ENCODE results near the gene TBC1D8. TPM values are rescaled to one million over a fixed set of nuclear protein-coding genes. Genes with fewer than 3 reads are reported as not detected.

TBC1D8 gene
- polyA plus RNA-seq, 3 donors: 16.1 to 78.0 (median 22.4) TPM

DNA sequence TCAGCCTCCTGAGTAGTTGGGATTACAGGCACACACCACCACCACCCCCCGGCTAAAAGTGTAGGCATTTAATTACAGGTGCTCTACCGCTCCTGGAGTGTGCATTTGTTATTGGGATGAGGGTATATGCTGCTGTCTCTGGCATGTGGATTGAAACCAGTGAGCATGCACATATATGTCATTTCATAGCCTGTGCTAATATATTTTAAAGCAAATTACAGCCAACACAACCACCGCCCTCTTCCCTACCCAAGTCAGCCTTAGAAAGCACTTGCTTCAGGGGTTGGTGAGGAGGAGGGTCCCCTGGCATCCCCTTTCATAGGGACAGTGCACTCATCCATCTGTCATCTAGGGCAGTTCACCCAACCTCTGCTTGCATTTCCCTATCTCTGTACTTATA lies 10.5 kb upstream of the TBC1D8 start:
- H3K9me3 Mint-ChIP-seq: peaks cover 0 to 4% (median 0%) of the 10 kb centered on the region in 7 donors

DNA sequence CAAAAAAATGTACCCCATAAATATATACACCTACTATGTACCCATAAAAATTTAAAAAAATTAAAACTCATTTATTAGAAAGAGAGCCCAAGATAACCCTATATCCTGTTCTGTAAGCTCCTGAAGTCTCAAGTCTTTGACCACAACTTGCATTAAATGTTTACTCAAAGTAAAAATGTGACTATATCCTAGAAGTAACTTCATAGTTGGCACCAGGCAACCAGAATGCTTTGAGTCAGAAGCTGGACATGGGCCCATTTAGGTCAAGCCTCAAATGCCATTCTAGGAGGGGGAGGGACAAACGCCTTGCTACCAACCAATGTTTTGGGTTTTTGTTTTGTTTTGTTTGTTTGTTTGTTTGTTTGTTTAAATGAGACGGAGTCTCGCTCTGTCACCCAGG lies 9.3 kb upstream of the TBC1D8 start:
- TF ChIP-seq, protein P1, sequence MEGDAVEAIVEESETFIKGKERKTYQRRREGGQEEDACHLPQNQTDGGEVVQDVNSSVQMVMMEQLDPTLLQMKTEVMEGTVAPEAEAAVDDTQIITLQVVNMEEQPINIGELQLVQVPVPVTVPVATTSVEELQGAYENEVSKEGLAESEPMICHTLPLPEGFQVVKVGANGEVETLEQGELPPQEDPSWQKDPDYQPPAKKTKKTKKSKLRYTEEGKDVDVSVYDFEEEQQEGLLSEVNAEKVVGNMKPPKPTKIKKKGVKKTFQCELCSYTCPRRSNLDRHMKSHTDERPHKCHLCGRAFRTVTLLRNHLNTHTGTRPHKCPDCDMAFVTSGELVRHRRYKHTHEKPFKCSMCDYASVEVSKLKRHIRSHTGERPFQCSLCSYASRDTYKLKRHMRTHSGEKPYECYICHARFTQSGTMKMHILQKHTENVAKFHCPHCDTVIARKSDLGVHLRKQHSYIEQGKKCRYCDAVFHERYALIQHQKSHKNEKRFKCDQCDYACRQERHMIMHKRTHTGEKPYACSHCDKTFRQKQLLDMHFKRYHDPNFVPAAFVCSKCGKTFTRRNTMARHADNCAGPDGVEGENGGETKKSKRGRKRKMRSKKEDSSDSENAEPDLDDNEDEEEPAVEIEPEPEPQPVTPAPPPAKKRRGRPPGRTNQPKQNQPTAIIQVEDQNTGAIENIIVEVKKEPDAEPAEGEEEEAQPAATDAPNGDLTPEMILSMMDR (IDR thresholded peaks at IDR 0.05): no peak
- no peak for DNase-seq
- H3K9me3 ChIP-seq (replicated peaks in 1 of 2; ENCODE audit: control insufficient read depth in 1 of 2, insufficient read depth in 1 of 2, low read length in 2 of 2): no peaks in the 10 kb centered on the region
- H3K9me3 Mint-ChIP-seq: peaks cover 0 to 4% (median 0%) of the 10 kb centered on the region in 7 donors
- peaks cover 13% of the 10 kb centered on the region for H3K4me1 Mint-ChIP-seq
- H3K4me2 ChIP-seq (replicated peaks; ENCODE audit: extremely low read depth, low read length, poor library complexity, severe bottlenecking): no peak overlapping the region
- H3K4me3 ChIP-seq (replicated peaks in 1 of 3; ENCODE audit: low read depth in 2 of 3, low read length in 3 of 3): no peak overlapping the region
- H3K4me1 ChIP-seq (ENCODE audit: control insufficient read depth in 1 of 2, insufficient read depth in 2 of 2, low read length in 2 of 2): peaks cover 10 to 11% of the 10 kb centered on the region in 2 donors
- no peak overlapping the region for H2AFZ ChIP-seq (ENCODE audit: insufficient read depth, low read depth, low read length, poor library complexity, severe bottlenecking)
- H3K27me3 ChIP-seq (ENCODE audit: control insufficient read depth in 2 of 2, insufficient read depth in 2 of 2, low read length in 2 of 2): no peaks in the 10 kb centered on the region
- no peaks in the 10 kb centered on the region for H3K36me3 Mint-ChIP-seq
- WGBS (ENCODE audit: insufficient coverage): 96% methylated on average over 3 of the region's 3 CpGs
- no peak overlapping the region for H3K9ac ChIP-seq (ENCODE audit: insufficient read depth, low read length, poor library complexity, severe bottlenecking)
- intact Hi-C loops (cut with micrococcal nuclease): no loop called here
- no peaks in the 10 kb centered on the region for H4K20me1 ChIP-seq (ENCODE audit: insufficient read depth, low read length)
- no peaks in the 10 kb centered on the region for H3K36me3 ChIP-seq (replicated peaks in 1 of 2; ENCODE audit: control insufficient read depth in 1 of 2, insufficient read depth in 2 of 2, low read length in 2 of 2)
- no peak overlapping the region for H3K27ac ChIP-seq (ENCODE audit: low read depth in 1 of 2, low read length in 2 of 2)
- H3K4me3 Mint-ChIP-seq: no peak overlapping the region
- H3K27ac Mint-ChIP-seq: no peak overlapping the region
- no peaks in the 10 kb centered on the region for H3K79me2 ChIP-seq (ENCODE audit: insufficient read depth, low read length)
- H3K27me3 Mint-ChIP-seq (ENCODE audit: low read depth in 3 of 3): peaks cover 0 to 4% (median 0%) of the 10 kb centered on the region in 3 donors

More for the DNA sequence above, 10.5 kb upstream of the TBC1D8 start:
- no peaks in the 10 kb centered on the region for H3K27me3 ChIP-seq (ENCODE audit: control insufficient read depth in 2 of 2, insufficient read depth in 2 of 2, low read length in 2 of 2)
- H3K9me3 ChIP-seq (replicated peaks in 1 of 2; ENCODE audit: control insufficient read depth in 1 of 2, insufficient read depth in 1 of 2, low read length in 2 of 2): no peaks in the 10 kb centered on the region
- H2AFZ ChIP-seq (ENCODE audit: insufficient read depth, low read depth, low read length, poor library complexity, severe bottlenecking): no peak overlapping the region
- no peaks in the 10 kb centered on the region for H3K36me3 Mint-ChIP-seq
- no peak overlapping the region for H3K4me3 Mint-ChIP-seq
- peaks cover 13 to 15% of the 10 kb centered on the region in 2 donors for H3K4me1 ChIP-seq (ENCODE audit: control insufficient read depth in 1 of 2, insufficient read depth in 2 of 2, low read length in 2 of 2)
- H4K20me1 ChIP-seq (ENCODE audit: insufficient read depth, low read length): no peaks in the 10 kb centered on the region
- no peak overlapping the region for H3K4me2 ChIP-seq (replicated peaks; ENCODE audit: extremely low read depth, low read length, poor library complexity, severe bottlenecking)
- H3K4me3 ChIP-seq (replicated peaks in 1 of 3; ENCODE audit: low read depth in 2 of 3, low read length in 3 of 3): no peak overlapping the region
- no peak overlapping the region for H3K27ac Mint-ChIP-seq
- TF ChIP-seq, protein P1 (IDR thresholded peaks at IDR 0.05): no peak
- H3K27ac ChIP-seq (ENCODE audit: low read depth in 1 of 2, low read length in 2 of 2): no peak overlapping the region
- no peaks in the 10 kb centered on the region for H3K36me3 ChIP-seq (replicated peaks in 1 of 2; ENCODE audit: control insufficient read depth in 1 of 2, insufficient read depth in 2 of 2, low read length in 2 of 2)
- intact Hi-C loops (cut with micrococcal nuclease): no loop called here
- peaks cover 17% of the 10 kb centered on the region for H3K4me1 Mint-ChIP-seq
- no peaks in the 10 kb centered on the region for H3K79me2 ChIP-seq (ENCODE audit: insufficient read depth, low read length)
- H3K27me3 Mint-ChIP-seq (ENCODE audit: low read depth in 3 of 3): peaks cover 0 to 4% (median 0%) of the 10 kb centered on the region in 3 donors
- DNase-seq: no peak
- WGBS (ENCODE audit: insufficient coverage): no CpG with 5 or more reads among the region's 3 CpGs
- no peak overlapping the region for H3K9ac ChIP-seq (ENCODE audit: insufficient read depth, low read length, poor library complexity, severe bottlenecking)

Measured in CD14-positive monocyte (primary cell).